Measurements from ENCODE around the gene HEATR5A.
"Not testable (repeated sequence)": the region's sequence is repeated elsewhere in the genome, so short reads cannot be mapped to it uniquely, and the experiment has no call there.

Gene HEATR5A

GRCh38 chr14:31420319-31421111, at the start of gene HEATR5A:
Gene HEATR5A (minus strand): TSS chr14:31420550. CDS start chr14:31402975, 17,575 bp downstream.
- peak; percentile 93 for DNase-seq

- no peak for DNase-seq
These were observed 46.2 kb upstream of the HEATR5A start for GRCh38 chr14:31466554-31466953.

- no peak for DNase-seq
These were observed 44.8 kb upstream of the HEATR5A start for GRCh38 chr14:31465111-31465510.

GRCh38 chr14:31462450-31462849, 42.1 kb upstream of the HEATR5A start:
- DNase-seq: not testable (repeated sequence)

GRCh38 chr14:31461545-31461944, 41.2 kb upstream of the HEATR5A start:
- no peak for DNase-seq

- DNase-seq: no peak
These were observed 37.6 kb upstream of the HEATR5A start for GRCh38 chr14:31457665-31458659.

GRCh38 chr14:31456841-31457664, 36.7 kb upstream of the HEATR5A start, which contains the start of gene DTD2:
Gene DTD2 (minus strand): TSS chr14:31457506. CDS start chr14:31457393, 113 bp downstream.
- DNase-seq: peak; percentile 91

- no peak for DNase-seq
These were observed 29.7 kb upstream of the HEATR5A start for GRCh38 chr14:31449971-31450610.

- DNase-seq: no peak
These were observed 28.8 kb upstream of the HEATR5A start for GRCh38 chr14:31449136-31449535.

- no peak for DNase-seq
These were observed 25.4 kb upstream of the HEATR5A start for GRCh38 chr14:31445703-31446102.

- no peak for DNase-seq
These were observed 21.9 kb upstream of the HEATR5A start for GRCh38 chr14:31442284-31442683.

- no peak for DNase-seq
These were observed 21.1 kb upstream of the HEATR5A start for GRCh38 chr14:31441273-31442111.

- DNase-seq: no peak
These were observed 19.9 kb upstream of the HEATR5A start for GRCh38 chr14:31440280-31440679.

- no peak for DNase-seq
These were observed 19.2 kb upstream of the HEATR5A start for GRCh38 chr14:31439561-31439960.

GRCh38 chr14:31437045-31437691, 16.8 kb upstream of the HEATR5A start:
- DNase-seq: not testable (repeated sequence)

- DNase-seq: no peak
These were observed 14.9 kb upstream of the HEATR5A start for GRCh38 chr14:31435276-31435675.

- DNase-seq: no peak
These were observed 10.4 kb upstream of the HEATR5A start for GRCh38 chr14:31430634-31431264.

GRCh38 chr14:31429791-31430190, 9.4 kb upstream of the HEATR5A start:
- DNase-seq: no peak

- no peak for DNase-seq
These were observed 7.7 kb upstream of the HEATR5A start for GRCh38 chr14:31428011-31428410.

- no peak for DNase-seq
These were observed 6.3 kb upstream of the HEATR5A start for GRCh38 chr14:31426663-31427062.
